H1 (cell line): Measurements from ENCODE around the gene FCHO1. TPM values are rescaled to one million over a fixed set of nuclear protein-coding genes. Genes with fewer than 3 reads are reported as not detected.
A peak's percentile ranks its signal among the peaks of the same experiment; 100 is the strongest.

ENCODE experiments used
- CTCF ChIA-PET: fragments of 300-600 bp; sonication (Branson Sonifier 250); formaldehyde crosslinking; loops from one replicate; lab custom pipeline; 2021; ENCODE audit not compliant: partially characterized antibody; lab: Charles Lee
- POLR2A ChIA-PET: fragments of 300-600 bp; sonication (Branson Sonifier 250); formaldehyde crosslinking; loops from one replicate; lab custom pipeline; 2021; ENCODE audit warnings: inconsistent platforms; ENCODE audit not compliant: partially characterized antibody; lab: Charles Lee
- DNase-seq, 2 experiments: peaks; one replicate each; pipeline versions ENCODE4 v3.0.0 to v3.0.0-alpha.2; 2010 to 2022; ENCODE audit warnings: low spot score in 2 of 2, low read depth in 1 of 2, mixed read lengths in 1 of 2
- FAIRE-seq: peaks from 2 replicates; lab custom pipeline; 2011; peaks lifted over from hg19 to GRCh38; lab: Jason Lieb, UNC
- H2AFZ ChIP-seq: 2 replicates; pipeline ENCODE4 v1.8.1; 2012; ENCODE audit warnings: low read length, inconsistent platforms
- H2AK5ac ChIP-seq: 2 replicates; pipeline ENCODE4 v1.6.1; 2013; ENCODE audit warnings: low read depth, low read length
- H2BK120ac ChIP-seq: replicated peaks from 2 replicates; pipeline ENCODE3; 2013; ENCODE audit warnings: low read depth, low read length, inconsistent platforms
- H2BK12ac ChIP-seq: 2 replicates; pipeline ENCODE4 v1.6.1; 2013; ENCODE audit warnings: low read depth, low read length
- H2BK15ac ChIP-seq: 2 replicates; pipeline ENCODE4 v1.6.1; 2013; ENCODE audit warnings: low read length
- H2BK20ac ChIP-seq: 2 replicates; pipeline ENCODE4 v1.6.1; 2013; ENCODE audit warnings: low read length
- H2BK5ac ChIP-seq: 2 replicates; pipeline ENCODE4 v1.6.1; 2013; ENCODE audit warnings: low read depth, low read length
- H3K14ac ChIP-seq: 2 replicates; pipeline ENCODE4 v1.6.1; 2013; ENCODE audit warnings: inconsistent platforms; ENCODE audit not compliant: insufficient read length
- H3K18ac ChIP-seq: 2 replicates; pipeline ENCODE4 v1.6.1; 2013; ENCODE audit warnings: low read length; ENCODE audit errors: extremely low read depth
- H3K23ac ChIP-seq: 2 replicates; pipeline ENCODE4 v1.6.1; 2013; ENCODE audit warnings: inconsistent platforms; ENCODE audit not compliant: insufficient read length
- H3K23me2 ChIP-seq: 2 replicates; pipeline ENCODE4 v1.6.1; 2013; ENCODE audit warnings: low read depth, low read length
- H3K27ac ChIP-seq: 2 replicates; pipeline ENCODE4 v1.6.1; 2011; ENCODE audit warnings: low read depth, low read length, inconsistent platforms
- H3K27me3 ChIP-seq, 4 experiments: replicated peaks in 1 of 4; 1 replicate in 1 of 4; 2 replicates in 3 of 4; pipeline versions ENCODE4 v1.6.1 to v1.8.1; 2011 to 2013; ENCODE audit warnings: low read length in 3 of 4, mild to moderate bottlenecking in 3 of 4, inconsistent platforms in 2 of 4, mixed read lengths in 2 of 4, moderate library complexity in 1 of 4; ENCODE audit not compliant: control insufficient read depth in 3 of 4, insufficient read depth in 3 of 4; ENCODE audit errors: extremely low read depth in 1 of 4
- H3K36me3 ChIP-seq, 4 experiments: 2 replicates each; pipeline versions ENCODE4 v1.6.1 to v1.8.1; 2011 to 2013; ENCODE audit warnings: mild to moderate bottlenecking in 4 of 4, low read length in 3 of 4, moderate library complexity in 2 of 4, control low read depth in 1 of 4, inconsistent platforms in 1 of 4; ENCODE audit not compliant: insufficient read depth in 4 of 4, control insufficient read depth in 2 of 4
- H3K4ac ChIP-seq: replicated peaks from 2 replicates; pipeline ENCODE3; 2013; ENCODE audit warnings: low read length, low read depth, mixed read lengths, inconsistent platforms; ENCODE audit not compliant: insufficient read length
- H3K4me1 ChIP-seq, 4 experiments: replicated peaks in 1 of 4; 1 replicate in 1 of 4; 2 replicates in 3 of 4; pipeline versions ENCODE4 v1.6.1 to v1.8.1; 2011 to 2013; ENCODE audit warnings: low read length in 3 of 4, inconsistent platforms in 2 of 4, mixed read lengths in 1 of 4; ENCODE audit not compliant: insufficient read depth in 4 of 4, control insufficient read depth in 3 of 4
- H3K4me2 ChIP-seq, 2 experiments: 2 replicates each; pipeline versions ENCODE4 v1.6.1 to v1.8.1; 2011 to 2013; ENCODE audit warnings: low read depth in 2 of 2, low read length in 2 of 2, control low read depth in 1 of 2, inconsistent platforms in 1 of 2, mild to moderate bottlenecking in 1 of 2; ENCODE audit not compliant: insufficient read depth in 1 of 2
- H3K4me3 ChIP-seq, 4 experiments: fragments of 200-600, 300-600 bp in 1 of 4; sonication (generic), shearing (Covaris generic), sonication (Bioruptor Twin) in 1 of 4; 2 replicates each; pipeline versions ENCODE4 v1.5.1 to v1.8.1; 2011 to 2016; ENCODE audit warnings: low read length in 4 of 4, low read depth in 3 of 4, control low read depth in 2 of 4, inconsistent platforms in 2 of 4, mild to moderate bottlenecking in 2 of 4, mixed read lengths in 1 of 4, moderate library complexity in 1 of 4; ENCODE audit not compliant: insufficient read depth in 2 of 4; ENCODE audit errors: extremely low read depth in 1 of 4
- H3K56ac ChIP-seq: replicated peaks from 2 replicates; pipeline ENCODE3; 2013; ENCODE audit warnings: low read depth, mild to moderate bottlenecking, mixed read lengths, low read length, inconsistent platforms; ENCODE audit not compliant: insufficient read length
- H3K79me1 ChIP-seq: 2 replicates; pipeline ENCODE4 v1.6.1; 2013; ENCODE audit warnings: low read depth, low read length, control low read depth
- H3K79me2 ChIP-seq, 2 experiments: 2 replicates each; pipeline versions ENCODE4 v1.6.1 to v1.8.1; 2012 to 2013; ENCODE audit warnings: low read length in 2 of 2, mild to moderate bottlenecking in 2 of 2, inconsistent platforms in 1 of 2; ENCODE audit not compliant: insufficient read depth in 2 of 2, control insufficient read depth in 1 of 2
- H3K9ac ChIP-seq, 4 experiments: replicated peaks in 1 of 4; 1 replicate in 1 of 4; 2 replicates in 3 of 4; pipeline versions ENCODE4 v1.6.1 to v1.8.1; 2011 to 2013; ENCODE audit warnings: low read depth in 3 of 4, low read length in 3 of 4, control low read depth in 2 of 4, mild to moderate bottlenecking in 2 of 4, moderate library complexity in 2 of 4, inconsistent platforms in 1 of 4; ENCODE audit errors: extremely low read depth in 1 of 4
- H3K9me3 ChIP-seq, 2 experiments: 2 replicates each; pipeline versions ENCODE4 v1.6.1 to v1.8.1; 2012 to 2013; ENCODE audit warnings: mild to moderate bottlenecking in 2 of 2, moderate library complexity in 2 of 2, control low read depth in 1 of 2, inconsistent platforms in 1 of 2, low read depth in 1 of 2, low read length in 1 of 2, mixed read lengths in 1 of 2; ENCODE audit not compliant: insufficient read depth in 2 of 2
- H4K20me1 ChIP-seq, 2 experiments: replicated peaks in 1 of 2; 2 replicates each; pipeline versions ENCODE3 to v1.8.1; 2011 to 2013; ENCODE audit warnings: inconsistent platforms in 2 of 2, low read length in 2 of 2, mild to moderate bottlenecking in 1 of 2; ENCODE audit not compliant: insufficient read depth in 2 of 2, control insufficient read depth in 1 of 2
- H4K5ac ChIP-seq: 2 replicates; pipeline ENCODE4 v1.6.1; 2013; ENCODE audit warnings: low read length, low read depth, mixed read lengths, inconsistent platforms; ENCODE audit not compliant: insufficient read length
- H4K8ac ChIP-seq: 2 replicates; pipeline ENCODE4 v1.8.0; 2013; ENCODE audit warnings: mild to moderate bottlenecking, moderate library complexity, low read length, inconsistent platforms; ENCODE audit not compliant: insufficient read depth; ENCODE audit errors: extremely low read depth
- H4K91ac ChIP-seq: replicated peaks from 2 replicates; pipeline ENCODE3; 2013; ENCODE audit warnings: low read length, mixed read lengths, inconsistent platforms; ENCODE audit not compliant: insufficient read length
- BCL11A ChIP-seq, 2 experiments: IDR thresholded peaks; one replicate each; pipeline ENCODE4 v1.6.1; 2011; ENCODE audit warnings: low read depth in 2 of 2, low read length in 2 of 2, mild to moderate bottlenecking in 2 of 2
- CHD1 ChIP-seq: IDR thresholded peaks from 2 replicates; pipeline ENCODE4 v1.6.1; 2012; ENCODE audit warnings: low read depth, low read length, improper control_type of control experiment
- EGR1 ChIP-seq: IDR thresholded peaks from 2 replicates; pipeline ENCODE4 v1.6.1; 2011; ENCODE audit warnings: low read depth, low read length, borderline replicate concordance
- FOSL1 ChIP-seq: IDR thresholded peaks from 2 replicates; pipeline ENCODE4 v1.6.1; 2011; ENCODE audit warnings: mild to moderate bottlenecking, low read depth, low read length, moderate library complexity; ENCODE audit not compliant: insufficient read depth
- MAX ChIP-seq: IDR thresholded peaks from 2 replicates; pipeline ENCODE4 v1.6.1; 2012; ENCODE audit warnings: inconsistent platforms
- PHF8 ChIP-seq: fragments of 200-600 bp; sonication (generic); conservative IDR thresholded peaks from 2 replicates; pipeline ENCODE4 v1.7.1; 2012; ENCODE audit warnings: low read depth, mild to moderate bottlenecking, inconsistent platforms, low read length, moderate library complexity
- RNF2 ChIP-seq: fragments of 200-900, 300-1000 bp; sonication (generic); IDR thresholded peaks from 2 replicates; pipeline ENCODE4 v1.7.1; 2016; ENCODE audit warnings: borderline replicate concordance, low read depth, mild to moderate bottlenecking, antibody characterized with exemption, low read length; ENCODE audit not compliant: poor library complexity, severe bottlenecking; ENCODE audit errors: missing control alignments
- SP1 ChIP-seq: IDR thresholded peaks from 2 replicates; pipeline ENCODE4 v1.6.1; 2011; ENCODE audit warnings: low read depth, low read length
- USF2 ChIP-seq: IDR thresholded peaks from 2 replicates; pipeline ENCODE4 v1.6.1; 2011; ENCODE audit warnings: low read length, improper control_type of control experiment
- WGBS, 2 experiments: shearing (Covaris generic) in 1 of 2; methylation state at CpG; one replicate each; pipeline versions ENCODE4 v1.1.6 to v1.1.7; 2013 to 2015; ENCODE audit warnings: low lambda C conversion rate in 2 of 2, mixed read lengths in 2 of 2, inconsistent platforms in 1 of 2, low coverage in 1 of 2, missing lambda C conversion rate in 1 of 2; ENCODE audit not compliant: insufficient replicate concordance in 2 of 2, insufficient coverage in 1 of 2, insufficient read length in 1 of 2; ENCODE audit errors: extremely low coverage in 1 of 2, missing lambda C conversion rate in 1 of 2; 5-methylcytosine and 5-hydroxymethylcytosine counted together
- polyA plus RNA-seq, 7 experiments: library from polyadenylated mRNA; depleted of rRNA in 3 of 7; stranded (reverse) in 5 of 7; unstranded in 2 of 7; fragments of >200 nt in 5 of 7; fragments of 200-250 nt in 2 of 7; gene quantifications; 1 replicate in 5 of 7; 2 replicates in 1 of 7; 4 replicates in 1 of 7; pipeline versions ENCODE4 v1.2.1 to v1.2.3, GENCODE V29; 2011 to 2013; ENCODE audit warnings: missing spikeins in 2 of 7, mixed read lengths in 2 of 7
- total RNA-seq: library from RNA; stranded (reverse); fragmentation: NEBNext Ultra II Directional; extraction: Animal tissue kit (Norgen Biotek cat#: 25700); gene quantifications from 2 replicates; pipeline ENCODE4 v1.2.1, GENCODE V29; 2021

FCHO1 gene
- total and polyA plus RNA-seq, 2 of the 8 experiments (the other 6 are each of a cell fraction or from before 2014, with no cell fraction given), result 13.0 to 25.9 TPM

DNA sequence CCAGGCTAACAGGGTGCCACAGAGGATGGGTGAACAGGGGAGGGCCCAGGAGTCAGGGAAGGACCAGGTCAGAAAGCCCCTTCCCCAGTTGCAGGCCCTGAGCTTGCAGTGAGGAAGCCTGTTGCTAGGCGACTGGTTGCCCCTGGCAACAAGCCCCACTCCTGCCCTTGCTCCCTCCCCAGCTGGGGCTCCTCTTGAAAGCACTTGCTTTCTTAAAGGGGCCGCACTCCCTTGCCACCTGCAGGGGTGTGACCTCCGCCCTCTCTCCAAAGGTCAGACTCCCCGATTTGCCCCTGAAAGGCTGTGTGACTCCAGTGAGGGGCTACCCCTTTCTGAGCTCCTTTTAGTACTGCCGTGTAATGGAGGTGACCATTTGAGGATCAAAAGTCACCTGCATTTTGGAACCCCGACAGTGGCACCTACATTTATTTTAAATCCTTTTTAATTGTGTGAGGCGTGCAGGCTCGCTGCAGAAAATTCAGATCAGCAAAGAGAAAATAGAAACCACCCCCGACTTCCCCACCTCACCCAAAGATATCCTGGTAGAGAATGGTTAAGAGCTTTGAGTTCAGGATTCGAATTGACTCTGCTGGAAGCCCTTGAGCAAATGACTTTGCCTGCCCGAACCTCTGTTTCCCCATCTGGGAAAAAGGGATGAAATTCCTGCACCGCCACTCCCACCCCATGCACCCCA, 4.8 kb downstream of the FCHO1 start:
- peaks cover 0 to 9% (median 0%) of the 10 kb centered on the region in 4 experiments; a peak in 1 of 7 replicates for H3K4me1 ChIP-seq
- no peak for FAIRE-seq
- 75% methylated on average over 12 of the region's 12 CpGs; no CpG with 5 or more reads in 1 of the 2 experiments for WGBS, 2 experiments
- TF ChIP-seq MAX (peak; percentile 49; the same call in 1 of the 2 replicates), CHD1 (no peak), RNF2 (no peak), FOSL1 (no peak), EGR1 (peak; percentile 55; the same call in 1 of the 2 replicates), BCL11A (IDR thresholded peaks at IDR 0.05; ENCODE audit: low read depth in 2 of 2, low read length in 2 of 2) (no peak), PHF8 (no peak), SP1 (0 out of 2 replicates have a peak, but pooled peaks have one; percentile 48), USF2 (no peak)

More for the DNA sequence above, 4.8 kb downstream of the FCHO1 start:
- Histone ChIP-seq H3K4me3 (no peak overlapping the region), H2BK120ac (no peak overlapping the region), H4K5ac (no peak overlapping the region), H2BK20ac (no peak overlapping the region), H3K23me2 (no peaks in the 10 kb centered on the region; the same call in 1 of the 2 replicates), H3K9ac (peak overlapping the region in 1 of 4 experiments; percentile 26; a peak in 2 of 7 replicates), H3K79me2 (no peaks in the 10 kb centered on the region), H2BK15ac (no peak overlapping the region), H3K23ac (no peak overlapping the region), H3K4me2 (no peak overlapping the region), H2BK12ac (no peak overlapping the region), H3K56ac (no peak overlapping the region), H3K79me1 (no peaks in the 10 kb centered on the region; the same call in 1 of the 2 replicates), H3K4ac (no peak overlapping the region), H3K27me3 (no peaks in the 10 kb centered on the region), H3K36me3 (no peaks in the 10 kb centered on the region), H2BK5ac (no peak overlapping the region), H3K18ac (no peak overlapping the region), H2AFZ (no peak overlapping the region), H4K91ac (no peak overlapping the region), H2AK5ac (no peak overlapping the region), H3K9me3 (no peaks in the 10 kb centered on the region), H4K20me1 (no peaks in the 10 kb centered on the region), H4K8ac (no peak overlapping the region; the same call in 1 of the 2 replicates), H3K14ac (no peak overlapping the region), H3K27ac (no peak overlapping the region; the same call in 1 of the 2 replicates)
- DNase-seq, result peak in 1 of 2 experiments; percentile 89
- POLR2A ChIA-PET, result interaction anchor here (0.6 to 4.2 kb wide), 3 partner anchors 16 to 351 kb away, joined by 3 to 21 read pairs (median 5); partner anchors contain the start of gene BST2
- CTCF ChIA-PET, result interaction anchor here (0.6 to 3.5 kb wide), 10 partner anchors 10 to 375 kb away, joined by 3 to 23 read pairs (median 4); no protein-coding TSS in a partner anchor
